ENCODE data around the gene KCNH1. TPM values are rescaled to one million over a fixed set of nuclear protein-coding genes. Genes with fewer than 3 reads are reported as not detected.

Gene KCNH1
- total and polyA plus RNA-seq, 9 donors: 0.11 to 0.46 TPM; not detected in 7

DNA sequence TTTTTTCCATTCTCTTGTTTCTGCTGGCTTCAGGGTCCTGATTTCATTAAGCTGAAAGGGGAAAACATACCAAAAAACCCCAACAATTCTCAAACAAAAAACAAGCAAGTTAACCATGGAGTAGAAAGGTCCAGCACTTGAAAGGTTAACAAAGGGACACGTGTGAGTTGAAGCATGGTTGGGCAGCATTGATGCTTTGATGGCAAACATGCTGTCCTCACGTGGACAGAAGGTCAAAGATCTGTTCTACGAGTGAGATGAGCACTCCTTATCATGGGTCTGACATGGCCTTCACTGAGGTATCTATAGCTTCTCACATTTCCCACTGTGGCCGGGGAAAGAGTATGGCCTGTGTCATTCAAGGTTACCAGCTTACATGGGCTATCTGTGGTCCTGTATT is 410.3 kb downstream of the KCNH1 start:
- no peak for DNase-seq
- H3K27me3 ChIP-seq: no peaks in the 10 kb centered on the region
- no peak overlapping the region for H3K4me3 ChIP-seq
- intact Hi-C loops (cut with DNase I): no loop called here
- no peaks in the 10 kb centered on the region for H3K36me3 ChIP-seq
- H3K4me1 ChIP-seq (ENCODE audit: insufficient read depth): no peaks in the 10 kb centered on the region
- no peaks in the 10 kb centered on the region for H3K9me3 ChIP-seq
- H3K27ac ChIP-seq: no peak overlapping the region
- no peak for TF ChIP-seq POLR2A (IDR thresholded peaks at IDR 0.05)
- TF ChIP-seq, protein P1, sequence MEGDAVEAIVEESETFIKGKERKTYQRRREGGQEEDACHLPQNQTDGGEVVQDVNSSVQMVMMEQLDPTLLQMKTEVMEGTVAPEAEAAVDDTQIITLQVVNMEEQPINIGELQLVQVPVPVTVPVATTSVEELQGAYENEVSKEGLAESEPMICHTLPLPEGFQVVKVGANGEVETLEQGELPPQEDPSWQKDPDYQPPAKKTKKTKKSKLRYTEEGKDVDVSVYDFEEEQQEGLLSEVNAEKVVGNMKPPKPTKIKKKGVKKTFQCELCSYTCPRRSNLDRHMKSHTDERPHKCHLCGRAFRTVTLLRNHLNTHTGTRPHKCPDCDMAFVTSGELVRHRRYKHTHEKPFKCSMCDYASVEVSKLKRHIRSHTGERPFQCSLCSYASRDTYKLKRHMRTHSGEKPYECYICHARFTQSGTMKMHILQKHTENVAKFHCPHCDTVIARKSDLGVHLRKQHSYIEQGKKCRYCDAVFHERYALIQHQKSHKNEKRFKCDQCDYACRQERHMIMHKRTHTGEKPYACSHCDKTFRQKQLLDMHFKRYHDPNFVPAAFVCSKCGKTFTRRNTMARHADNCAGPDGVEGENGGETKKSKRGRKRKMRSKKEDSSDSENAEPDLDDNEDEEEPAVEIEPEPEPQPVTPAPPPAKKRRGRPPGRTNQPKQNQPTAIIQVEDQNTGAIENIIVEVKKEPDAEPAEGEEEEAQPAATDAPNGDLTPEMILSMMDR (IDR thresholded peaks at IDR 0.05): no peak
- TF ChIP-seq EP300 (IDR thresholded peaks at IDR 0.05): no peak
- WGBS, 3 donors: 15 to 23% (median 16%) methylated on average over 4 of the region's 4 CpGs

DNA sequence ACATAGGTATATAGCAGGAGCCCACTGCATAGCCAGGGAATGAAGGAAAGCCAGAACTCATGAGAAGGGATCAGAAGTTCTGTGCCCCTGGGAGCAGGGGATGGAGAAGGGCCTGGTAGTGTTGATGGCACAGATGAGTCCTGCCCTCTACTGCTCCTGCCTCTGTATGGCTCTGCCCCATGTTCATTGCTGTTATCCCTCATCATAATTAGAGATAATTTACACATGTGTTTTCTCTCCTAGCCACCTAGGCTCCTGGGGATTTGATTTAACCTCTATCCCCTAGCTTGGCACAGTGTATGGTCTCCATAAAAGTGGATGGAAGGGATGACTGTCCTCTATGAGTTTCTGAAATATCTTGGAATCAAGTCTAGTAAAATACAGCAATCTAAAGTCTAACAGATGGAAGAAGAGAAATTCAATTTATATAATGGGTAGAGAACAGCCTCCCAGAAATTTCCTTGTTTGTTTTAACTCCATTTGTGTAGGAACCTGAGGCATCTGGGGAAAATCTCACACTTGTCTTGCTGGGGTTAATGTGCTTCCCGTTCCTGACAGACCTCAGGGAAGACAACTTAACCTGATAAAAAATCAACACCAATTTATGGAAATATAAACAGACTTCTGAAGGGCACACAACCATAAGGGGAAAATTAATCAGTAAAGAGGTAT is 411.4 kb downstream of the KCNH1 start:
- 13 to 26% (median 14%) methylated on average over 1 of the region's 1 CpG for WGBS, 3 donors
- no peaks in the 10 kb centered on the region for H3K4me1 ChIP-seq (ENCODE audit: insufficient read depth)
- no peak for TF ChIP-seq POLR2A (IDR thresholded peaks at IDR 0.05)
- TF ChIP-seq, protein P1 (IDR thresholded peaks at IDR 0.05): no peak

DNA sequence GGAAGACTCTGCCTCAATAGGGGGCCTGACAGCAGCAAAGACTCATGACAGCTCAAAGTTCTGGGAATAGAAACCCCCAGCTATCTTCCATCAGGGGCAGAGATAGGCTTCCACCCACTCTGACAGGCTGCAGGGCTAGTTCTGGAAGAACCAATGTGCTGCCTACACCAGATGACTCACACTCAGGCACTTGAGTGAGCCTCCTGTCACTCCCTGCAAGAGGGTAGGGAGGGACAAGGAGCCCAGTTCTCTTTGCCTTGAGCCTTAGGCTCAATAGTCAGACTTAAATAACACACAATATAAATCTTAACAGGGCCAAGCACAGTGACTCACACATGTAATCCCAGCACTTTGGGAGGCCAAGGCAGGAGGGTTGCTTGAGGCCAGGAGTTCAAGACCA is 418.9 kb downstream of the KCNH1 start:
- Histone ChIP-seq H3K4me1 (ENCODE audit: insufficient read depth) (no peaks in the 10 kb centered on the region), H3K4me3 (no peak overlapping the region), H3K9me3 (no peaks in the 10 kb centered on the region), H3K27me3 (no peaks in the 10 kb centered on the region), H3K27ac (no peak overlapping the region), H3K36me3 (no peaks in the 10 kb centered on the region)
- no peak for DNase-seq
- TF ChIP-seq EP300 (IDR thresholded peaks at IDR 0.05) (no peak), POLR2A (IDR thresholded peaks at IDR 0.05) (no peak)
- TF ChIP-seq, protein P1 (IDR thresholded peaks at IDR 0.05): no peak
- intact Hi-C loops (cut with DNase I): no loop called here

More for the DNA sequence above, 411.4 kb downstream of the KCNH1 start:
- Histone ChIP-seq H3K27ac (no peak overlapping the region), H3K36me3 (no peaks in the 10 kb centered on the region), H3K27me3 (no peaks in the 10 kb centered on the region), H3K4me3 (no peak overlapping the region), H3K9me3 (no peaks in the 10 kb centered on the region)
- intact Hi-C loops (cut with DNase I): no loop called here
- DNase-seq: no peak

DNA sequence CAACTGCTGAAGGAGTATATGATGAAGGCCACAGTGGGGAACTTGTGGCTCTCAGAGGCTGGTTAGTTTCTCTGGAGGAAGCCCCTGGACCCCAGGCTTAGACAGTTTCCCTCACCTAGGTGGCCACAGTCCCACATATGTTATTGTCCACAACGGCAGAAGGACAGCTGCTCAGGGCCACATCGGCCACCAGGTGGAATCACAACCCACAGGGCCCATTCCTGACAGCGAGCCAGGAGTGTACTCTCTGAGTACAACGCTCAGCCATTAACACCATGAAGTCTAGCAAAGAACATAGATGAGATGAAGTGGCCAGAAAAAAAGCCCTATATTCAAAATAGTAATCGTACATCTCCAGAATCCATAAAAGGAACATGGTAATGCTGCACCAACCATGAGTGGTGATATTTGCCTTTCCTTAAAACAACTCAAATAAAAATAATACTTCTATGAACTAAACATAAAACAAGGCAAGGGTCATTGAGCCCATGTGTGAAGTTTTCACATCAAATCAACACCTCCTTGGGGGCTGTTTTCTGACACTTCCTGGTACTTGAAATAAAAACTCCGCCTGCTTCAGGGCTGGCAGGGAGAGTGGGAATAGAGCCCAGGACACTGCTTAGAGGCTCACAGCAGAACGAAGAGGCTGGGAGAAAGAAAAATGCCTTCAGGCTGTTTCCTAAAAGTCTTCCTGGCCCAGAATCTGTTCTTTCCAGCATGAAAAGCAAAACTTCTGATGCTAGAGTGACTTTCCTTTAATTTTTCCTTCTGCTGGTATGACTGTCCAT is 421.9 kb downstream of the KCNH1 start:
- Histone ChIP-seq H3K27me3 (no peaks in the 10 kb centered on the region), H3K27ac (no peak overlapping the region), H3K36me3 (no peaks in the 10 kb centered on the region), H3K4me1 (ENCODE audit: insufficient read depth) (no peaks in the 10 kb centered on the region), H3K9me3 (no peaks in the 10 kb centered on the region), H3K4me3 (no peak overlapping the region)
- TF ChIP-seq, protein P1 (IDR thresholded peaks at IDR 0.05): no peak
- TF ChIP-seq EP300 (IDR thresholded peaks at IDR 0.05) (no peak), POLR2A (IDR thresholded peaks at IDR 0.05) (no peak)
- no peak for DNase-seq
- intact Hi-C loops (cut with DNase I): no loop called here
- 50 to 64% (median 60%) methylated on average over 7 of the region's 7 CpGs for WGBS, 3 donors
